Coronary artery (tissue), 2 donors: ENCODE data around the gene WDFY2.

Source experiments
- DNase-seq: peaks from one replicate; pipeline ENCODE4 v3.0.0-alpha.2; 2017; ENCODE audit warnings: low spot score
- H3K27ac ChIP-seq, 2 donors: fragments of 200-600 bp; sonication (generic); one replicate each; pipeline ENCODE4 v1.5.1; 2016 to 2019
- H3K4me3 ChIP-seq: fragments of 200-600 bp; sonication (generic); 2 replicates; pipeline ENCODE4 v1.5.1; 2016; ENCODE audit warnings: mild to moderate bottlenecking, moderate library complexity
- TF ChIP-seq, protein P1 (sequence below): fragments of 200-600 bp; sonication (generic); IDR thresholded peaks from one replicate; pipeline ENCODE4 v1.5.1; 2019; ENCODE audit warnings: antibody characterized with exemption

The WDFY2 gene

DNA sequence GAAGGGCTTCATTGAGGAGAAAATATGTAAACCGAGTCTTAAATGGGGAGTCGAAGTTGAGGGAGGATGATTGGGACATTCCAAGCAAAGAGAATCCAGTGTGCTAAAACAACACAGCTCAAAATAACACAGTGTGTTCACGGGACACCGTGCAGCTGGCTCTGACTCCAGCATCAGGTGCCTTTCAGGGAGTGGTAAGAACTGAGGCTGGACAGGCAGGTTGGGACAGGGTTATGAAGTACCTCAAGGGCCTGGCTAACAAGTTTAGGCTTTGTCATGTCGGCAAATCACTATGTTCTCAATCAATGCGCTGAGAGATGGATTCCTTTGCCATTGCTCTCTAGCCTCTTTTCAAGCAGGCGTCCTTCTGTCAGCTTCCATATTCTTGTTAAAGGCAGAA is 27.5 kb upstream of the WDFY2 start:
- H3K4me3 ChIP-seq, result no peak overlapping the region
- DNase-seq, result no peak
- H3K27ac ChIP-seq, result no peak overlapping the region
- TF ChIP-seq, protein P1, sequence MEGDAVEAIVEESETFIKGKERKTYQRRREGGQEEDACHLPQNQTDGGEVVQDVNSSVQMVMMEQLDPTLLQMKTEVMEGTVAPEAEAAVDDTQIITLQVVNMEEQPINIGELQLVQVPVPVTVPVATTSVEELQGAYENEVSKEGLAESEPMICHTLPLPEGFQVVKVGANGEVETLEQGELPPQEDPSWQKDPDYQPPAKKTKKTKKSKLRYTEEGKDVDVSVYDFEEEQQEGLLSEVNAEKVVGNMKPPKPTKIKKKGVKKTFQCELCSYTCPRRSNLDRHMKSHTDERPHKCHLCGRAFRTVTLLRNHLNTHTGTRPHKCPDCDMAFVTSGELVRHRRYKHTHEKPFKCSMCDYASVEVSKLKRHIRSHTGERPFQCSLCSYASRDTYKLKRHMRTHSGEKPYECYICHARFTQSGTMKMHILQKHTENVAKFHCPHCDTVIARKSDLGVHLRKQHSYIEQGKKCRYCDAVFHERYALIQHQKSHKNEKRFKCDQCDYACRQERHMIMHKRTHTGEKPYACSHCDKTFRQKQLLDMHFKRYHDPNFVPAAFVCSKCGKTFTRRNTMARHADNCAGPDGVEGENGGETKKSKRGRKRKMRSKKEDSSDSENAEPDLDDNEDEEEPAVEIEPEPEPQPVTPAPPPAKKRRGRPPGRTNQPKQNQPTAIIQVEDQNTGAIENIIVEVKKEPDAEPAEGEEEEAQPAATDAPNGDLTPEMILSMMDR, result no peak

DNA sequence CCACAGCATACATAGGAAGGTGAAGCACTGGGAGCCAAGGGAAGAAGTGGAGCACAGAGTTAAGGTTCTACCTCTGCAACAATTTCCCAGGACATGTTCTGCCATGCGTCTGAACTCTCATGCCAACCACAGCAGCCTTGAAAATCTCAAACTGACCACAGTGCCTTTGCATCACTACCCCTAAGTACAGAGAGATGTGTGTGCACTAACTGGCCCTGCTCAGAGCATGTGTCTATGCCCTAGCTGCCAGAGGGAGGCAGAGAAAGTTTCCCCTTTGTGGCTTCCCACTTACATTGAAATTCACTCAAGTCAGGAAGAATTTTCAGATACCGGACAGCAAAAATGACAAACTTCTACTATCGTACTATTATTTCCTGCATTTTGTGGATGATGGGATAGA is 26.8 kb upstream of the WDFY2 start:
- Histone ChIP-seq H3K4me3 (peak overlapping the region; percentile 5), H3K27ac (peak overlapping the region in 1 of 2 donors; percentile 47)
- no peak for DNase-seq
- TF ChIP-seq, protein P1, result no peak

DNA sequence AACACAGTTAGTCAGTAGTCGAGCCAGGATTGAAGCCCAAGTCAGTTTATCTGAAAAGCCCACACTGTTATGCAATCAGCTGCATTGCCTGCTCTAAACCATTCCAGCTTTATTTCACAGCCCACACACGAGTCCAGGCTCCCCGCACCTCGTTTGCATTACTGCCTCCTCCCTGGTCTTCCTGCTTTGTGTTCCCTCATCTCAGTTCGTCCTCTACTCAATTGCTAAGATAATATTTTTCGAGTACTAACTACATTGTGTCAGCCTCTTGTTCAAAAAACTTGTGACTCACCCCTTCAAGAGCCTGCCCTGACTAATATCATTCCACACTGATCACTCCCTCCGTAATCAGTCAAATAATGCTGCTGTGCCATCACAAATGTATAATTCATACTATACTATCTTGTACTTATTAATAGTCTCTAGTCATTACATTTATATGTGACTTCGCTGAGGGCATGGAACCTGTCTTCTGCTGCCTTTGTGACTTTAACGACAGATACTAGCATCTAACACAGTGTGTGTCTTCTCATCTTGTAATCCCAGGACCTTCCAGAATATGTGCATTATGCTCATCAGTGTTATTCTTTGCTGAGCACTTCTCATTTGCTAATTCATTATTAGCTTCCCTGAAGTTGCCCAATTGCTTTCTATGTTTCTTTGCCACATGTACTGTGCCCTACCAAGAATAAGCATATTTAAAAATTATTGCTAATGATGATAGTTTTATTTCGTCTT is 26.2 kb upstream of the WDFY2 start:
- peak overlapping the region; percentile 5 for H3K4me3 ChIP-seq
- no peak for DNase-seq
- peak overlapping the region in 1 of 2 donors; percentile 47 for H3K27ac ChIP-seq
- TF ChIP-seq, protein P1, result no peak

DNA sequence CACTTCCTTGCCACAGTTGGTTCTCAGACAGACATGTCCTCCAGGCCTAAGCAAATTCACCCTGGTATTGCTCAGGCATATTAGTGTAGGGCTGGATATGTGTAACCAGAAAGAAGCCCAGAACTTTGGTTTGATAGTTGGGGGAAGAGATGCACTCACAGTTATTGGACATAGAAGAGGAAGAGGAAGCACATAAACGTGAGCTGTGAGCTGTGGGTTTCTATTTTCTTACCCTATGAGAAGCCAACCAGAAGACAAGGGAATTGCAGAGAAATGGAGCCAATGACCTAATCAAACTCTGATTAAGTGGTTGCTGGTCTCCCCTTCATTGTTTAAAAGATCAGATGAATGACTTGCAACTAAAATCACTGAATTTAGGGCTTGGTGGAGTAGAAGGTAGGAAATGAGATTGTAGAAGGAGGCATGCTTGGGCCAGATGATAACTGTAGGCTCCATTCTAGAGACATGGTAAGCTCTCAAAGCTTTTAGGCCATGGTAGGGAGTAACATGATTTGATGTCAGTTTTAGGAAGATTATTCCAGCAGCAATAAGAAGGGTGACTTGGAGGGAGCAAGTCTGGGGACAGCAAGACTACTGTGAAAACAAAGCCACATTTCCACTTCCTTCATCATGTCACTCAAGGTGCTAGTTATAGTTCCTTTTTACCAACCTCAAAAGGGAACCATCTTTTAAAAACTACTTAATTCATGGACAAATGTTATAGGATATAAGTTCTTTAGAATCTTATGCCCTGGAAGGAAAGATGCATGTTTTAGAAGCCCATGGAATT is 24.1 kb upstream of the WDFY2 start:
- no peak for DNase-seq
- Histone ChIP-seq H3K4me3 (no peak overlapping the region), H3K27ac (no peak overlapping the region)
- TF ChIP-seq, protein P1, result no peak

DNA sequence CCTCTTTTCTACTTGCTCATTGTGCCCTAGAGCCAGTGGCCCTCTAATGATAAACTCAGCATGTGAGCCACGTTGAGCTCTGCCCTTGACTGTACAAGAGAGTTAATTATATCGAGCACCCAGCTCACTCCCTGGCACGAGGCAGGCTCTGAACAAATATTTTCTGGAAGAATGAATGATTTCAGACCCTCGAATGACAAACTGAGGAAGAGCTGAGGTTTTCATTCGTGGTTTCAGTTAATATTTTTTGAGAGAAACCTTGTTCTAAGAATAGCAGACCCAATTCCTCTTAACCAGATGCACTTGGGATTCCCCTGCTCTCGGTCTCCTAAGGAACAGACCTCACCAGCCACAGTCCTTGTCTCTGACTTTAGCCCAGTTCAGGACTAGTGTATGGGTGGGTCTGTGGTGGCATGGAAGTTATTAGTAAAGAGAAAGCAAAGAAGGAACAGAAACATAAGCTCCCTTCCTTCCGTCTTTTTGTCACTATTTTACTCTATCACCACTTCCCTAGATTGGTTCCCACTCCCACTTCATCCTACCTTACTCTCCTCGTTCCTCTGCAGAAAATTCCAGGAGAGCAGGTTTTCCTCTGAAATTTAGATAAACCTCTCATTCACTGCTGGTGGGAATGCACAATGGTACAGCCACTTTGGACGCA is 22.1 kb upstream of the WDFY2 start:
- no peak overlapping the region for H3K27ac ChIP-seq
- DNase-seq, result no peak
- TF ChIP-seq, protein P1, result no peak
- H3K4me3 ChIP-seq, result no peak overlapping the region

DNA sequence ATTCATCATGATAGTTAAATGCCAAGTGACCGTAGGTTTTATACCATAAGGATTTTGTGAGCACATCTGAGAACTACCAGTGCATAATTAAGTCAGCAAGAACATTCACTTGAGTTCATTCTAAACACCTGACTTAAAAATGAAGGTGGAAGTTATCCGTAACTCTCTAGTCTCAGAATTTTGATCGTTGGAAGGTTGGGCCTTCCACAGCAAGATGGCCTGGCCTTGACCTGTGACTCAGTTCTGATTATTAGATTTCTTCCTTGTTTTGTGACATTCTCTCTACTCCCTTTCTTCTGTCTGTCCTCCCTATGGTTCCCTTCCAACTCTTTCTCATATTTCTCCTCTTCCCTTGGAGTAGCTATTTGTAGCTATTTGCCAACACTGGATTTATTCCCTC is 20.0 kb upstream of the WDFY2 start:
- Histone ChIP-seq H3K27ac (no peak overlapping the region), H3K4me3 (no peak overlapping the region)
- TF ChIP-seq, protein P1, result no peak
- DNase-seq, result no peak
